OCI-LY7 (cell line): Measurements from ENCODE around the gene BCAP29.

ENCODE experiments used
- EZH2phosphoT487 ChIP-seq: fragments of 200-600 bp; sonication (generic); IDR thresholded peaks from 2 replicates; pipeline ENCODE4 v1.6.1; 2018; ENCODE audit warnings: low read depth, borderline replicate concordance, mild to moderate bottlenecking, mixed run types, antibody characterized with exemption, low read length, moderate library complexity, mixed read lengths
- TF ChIP-seq, protein P1 (sequence below): fragments of 200-600 bp; sonication (generic); conservative IDR thresholded peaks from 2 replicates; pipeline ENCODE4 v1.5.1; 2014; ENCODE audit warnings: mild to moderate bottlenecking, antibody characterized with exemption, low read length, moderate library complexity, mixed read lengths

DNA sequence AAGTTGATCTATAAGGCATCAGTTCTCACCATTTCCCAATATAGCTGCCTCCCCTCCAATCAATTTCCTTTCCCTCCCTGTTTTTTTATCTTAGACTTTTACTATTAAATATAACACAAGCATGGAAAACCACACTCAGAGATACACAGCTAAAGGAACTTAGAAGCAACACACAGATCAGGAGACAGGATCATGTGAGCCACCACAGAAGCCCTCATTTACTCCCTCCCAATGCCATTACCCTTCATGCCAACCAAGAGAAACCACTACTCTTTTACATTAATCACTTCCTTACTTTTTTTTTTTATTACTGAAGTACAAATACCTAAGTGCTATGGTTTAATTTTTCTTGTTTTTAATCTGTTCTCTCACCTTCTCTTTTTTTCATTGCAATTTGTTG, 49.3 kb upstream of the BCAP29 start:
- TF ChIP-seq, protein P1, sequence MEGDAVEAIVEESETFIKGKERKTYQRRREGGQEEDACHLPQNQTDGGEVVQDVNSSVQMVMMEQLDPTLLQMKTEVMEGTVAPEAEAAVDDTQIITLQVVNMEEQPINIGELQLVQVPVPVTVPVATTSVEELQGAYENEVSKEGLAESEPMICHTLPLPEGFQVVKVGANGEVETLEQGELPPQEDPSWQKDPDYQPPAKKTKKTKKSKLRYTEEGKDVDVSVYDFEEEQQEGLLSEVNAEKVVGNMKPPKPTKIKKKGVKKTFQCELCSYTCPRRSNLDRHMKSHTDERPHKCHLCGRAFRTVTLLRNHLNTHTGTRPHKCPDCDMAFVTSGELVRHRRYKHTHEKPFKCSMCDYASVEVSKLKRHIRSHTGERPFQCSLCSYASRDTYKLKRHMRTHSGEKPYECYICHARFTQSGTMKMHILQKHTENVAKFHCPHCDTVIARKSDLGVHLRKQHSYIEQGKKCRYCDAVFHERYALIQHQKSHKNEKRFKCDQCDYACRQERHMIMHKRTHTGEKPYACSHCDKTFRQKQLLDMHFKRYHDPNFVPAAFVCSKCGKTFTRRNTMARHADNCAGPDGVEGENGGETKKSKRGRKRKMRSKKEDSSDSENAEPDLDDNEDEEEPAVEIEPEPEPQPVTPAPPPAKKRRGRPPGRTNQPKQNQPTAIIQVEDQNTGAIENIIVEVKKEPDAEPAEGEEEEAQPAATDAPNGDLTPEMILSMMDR: no peak
- no peak for TF ChIP-seq EZH2phosphoT487
